NCI-H345 (cell line): ENCODE data around the gene ETNPPL.

ENCODE experiments used
- DNase-seq: peaks from one replicate; lab custom pipeline; 2025; lab: John Stamatoyannopoulos, UW

ETNPPL gene

GRCh38 chr4:108695062-108695461 lies 67.8 kb downstream of the ETNPPL start:
- no peak for DNase-seq

GRCh38 chr4:108694423-108694822 lies 68.4 kb downstream of the ETNPPL start:
- DNase-seq, result no peak

GRCh38 chr4:108693819-108694218 lies 69.0 kb downstream of the ETNPPL start:
- DNase-seq, result no peak

GRCh38 chr4:108693211-108693610 lies 69.6 kb downstream of the ETNPPL start:
- no peak for DNase-seq
